T-cell (primary cell): ENCODE data around the gene MON1A. TPM values are rescaled to one million over a fixed set of nuclear protein-coding genes. Genes with fewer than 3 reads are reported as not detected.

Experiments
- ATAC-seq, 4 experiments: fragments of 200-7000 bp in 3 of 4; fragments of 150-1000 bp in 1 of 4; cut with Tn5 transposase; replicated peaks in 1 of 4; 1 replicate in 3 of 4; 2 replicates in 1 of 4; pipeline ENCODE4 v1.10.0; 2021; ENCODE audit warnings: moderate library complexity in 3 of 4, mild to moderate bottlenecking in 2 of 4, moderate number of reproducible peaks in 1 of 4
- CTCF ChIA-PET, 2 donors: fragments of 300-600 bp; sonication (Branson Sonifier 250); formaldehyde crosslinking; loops; one replicate each; lab custom pipeline; 2022; ENCODE audit warnings: antibody characterized with exemption in 2 of 2; lab: Charles Lee
- POLR2A ChIA-PET, 2 donors: fragments of 300-600 bp; sonication (Branson Sonifier 250); formaldehyde crosslinking; loops; one replicate each; lab custom pipeline; 2022; ENCODE audit warnings: antibody characterized with exemption in 2 of 2; lab: Charles Lee
- DNase-seq, 35 experiments: peaks; one replicate each; pipeline versions ENCODE4 v3.0.0 to v3.0.0-alpha.2; 2013 to 2023
- H3K27ac ChIP-seq: one replicate; pipeline ENCODE4 v1.5.1; 2013; ENCODE audit warnings: low read length
- H3K27me3 ChIP-seq, 2 experiments: replicated peaks in 1 of 2; 1 replicate in 1 of 2; 2 replicates in 1 of 2; pipeline versions ENCODE4 v1.6.1 to v1.7.0; 2013; ENCODE audit warnings: low read length in 1 of 2, mixed read lengths in 1 of 2; ENCODE audit not compliant: control insufficient read depth in 2 of 2, insufficient read depth in 2 of 2; ENCODE audit errors: extremely low read depth in 1 of 2
- H3K36me3 ChIP-seq, 2 donors: 1 replicate in 1 of 2; 2 replicates in 1 of 2; pipeline versions ENCODE4 v1.6.1 to v1.7.0; 2013; ENCODE audit warnings: low read length in 1 of 2; ENCODE audit not compliant: control insufficient read depth in 2 of 2, insufficient read depth in 1 of 2; ENCODE audit errors: extremely low read depth in 1 of 2
- H3K4me1 ChIP-seq, 2 experiments: 1 replicate in 1 of 2; 2 replicates in 1 of 2; pipeline versions ENCODE4 v1.6.1 to v1.7.0; 2013; ENCODE audit warnings: low read length in 2 of 2, mixed read lengths in 1 of 2; ENCODE audit not compliant: insufficient read depth in 2 of 2, control insufficient read depth in 1 of 2; ENCODE audit errors: extremely low read depth in 1 of 2
- H3K4me3 ChIP-seq, 2 donors: 1 replicate in 1 of 2; 2 replicates in 1 of 2; pipeline versions ENCODE4 v1.5.1 to v1.7.0; 2013; ENCODE audit warnings: mild to moderate bottlenecking in 2 of 2, low read length in 1 of 2, moderate library complexity in 1 of 2; ENCODE audit not compliant: control insufficient read depth in 1 of 2; ENCODE audit errors: extremely low read depth in 1 of 2
- H3K9me3 ChIP-seq: 2 replicates; pipeline ENCODE4 v1.7.0; 2013
- H3K27ac Mint-ChIP-seq, 2 donors: one replicate each; pipeline ENCODE4 v1.8.0; 2020 to 2021; ENCODE audit warnings: mild to moderate bottlenecking in 2 of 2, mixed read lengths in 2 of 2
- H3K27me3 Mint-ChIP-seq, 2 donors: one replicate each; pipeline ENCODE4 v1.8.0; 2021 to 2022; ENCODE audit warnings: mixed read lengths in 2 of 2
- H3K36me3 Mint-ChIP-seq: one replicate; pipeline ENCODE4 v1.8.0; 2021; ENCODE audit warnings: mixed read lengths
- H3K4me1 Mint-ChIP-seq, 3 donors: one replicate each; pipeline ENCODE4 v1.8.0; 2020 to 2022; ENCODE audit warnings: mixed read lengths in 3 of 3, mild to moderate bottlenecking in 1 of 3
- H3K4me3 Mint-ChIP-seq, 3 donors: one replicate each; pipeline ENCODE4 v1.8.0; 2020 to 2022; ENCODE audit warnings: mild to moderate bottlenecking in 3 of 3, mixed read lengths in 3 of 3, moderate library complexity in 3 of 3
- H3K9me3 Mint-ChIP-seq, 3 donors: one replicate each; pipeline ENCODE4 v1.8.0; 2020 to 2022; ENCODE audit warnings: mixed read lengths in 3 of 3
- WGBS: methylation state at CpG from one replicate; pipeline ENCODE4 v1.1.5; 2013; ENCODE audit warnings: missing lambda C conversion rate; ENCODE audit not compliant: insufficient coverage; 5-methylcytosine and 5-hydroxymethylcytosine counted together
- total RNA-seq, 35 experiments: library from RNA in 6 of 35; stranded (reverse) in 6 of 35; fragments of 120-200 nt in 1 of 35; gene quantifications; one replicate each; pipeline versions ENCODE4 v1.2.1 to v1.2.4 and lab custom pipeline; 2013 to 2026

Gene MON1A
- total RNA-seq, 5 donors from 2014 or later (not counting 1 experiment from before 2014, with no cell fraction given): 5.4 to 15.0 (median 11.7) TPM

DNA sequence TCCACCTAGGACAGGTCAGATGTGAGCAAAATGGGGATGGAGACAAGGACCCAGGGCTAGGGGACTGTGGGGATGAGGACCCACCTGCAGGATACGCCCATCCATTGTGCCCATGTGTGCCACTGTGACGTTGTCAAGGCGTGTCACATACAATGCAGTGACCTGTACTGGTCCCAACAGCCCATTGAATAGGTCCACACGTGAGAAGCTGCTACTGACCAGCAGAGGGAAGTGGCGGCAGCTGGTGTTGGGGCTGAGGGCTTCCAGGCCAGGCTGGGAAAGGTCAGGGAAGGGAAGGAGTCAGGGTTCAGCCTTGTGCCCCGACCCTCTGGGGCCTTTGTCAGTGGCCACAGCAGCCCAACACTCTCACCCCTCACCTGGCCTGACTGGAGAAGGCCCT lies 30.6 kb downstream of the MON1A start:
- H3K9me3 ChIP-seq: no peaks in the 10 kb centered on the region
- ChIA-PET CTCF (no interaction called here), POLR2A (no interaction called here)
- Mint-ChIP-seq H3K27ac (no peak overlapping the region), H3K4me3 (no peak overlapping the region), H3K9me3 (no peaks in the 10 kb centered on the region), H3K4me1 (peaks cover 3 to 9% (median 5%) of the 10 kb centered on the region in 3 donors), H3K27me3 (no peaks in the 10 kb centered on the region), H3K36me3 (no peaks in the 10 kb centered on the region)
- H3K36me3 ChIP-seq: no peaks in the 10 kb centered on the region
- DNase-seq (no peak), ATAC-seq (no peak)
- WGBS: 79% methylated on average over 3 of the region's 6 CpGs
- H3K27me3 ChIP-seq: no peaks in the 10 kb centered on the region
- no peak overlapping the region for H3K4me3 ChIP-seq
- no peak overlapping the region for H3K27ac ChIP-seq
- H3K4me1 ChIP-seq: peaks cover 2 to 9% of the 10 kb centered on the region in 2 experiments

- DNase-seq (no peak), ATAC-seq (no peak)
- Histone ChIP-seq H3K4me3 (no peak overlapping the region), H3K4me1 (no peaks in the 10 kb centered on the region), H3K27me3 (no peaks in the 10 kb centered on the region), H3K9me3 (no peaks in the 10 kb centered on the region), H3K36me3 (no peaks in the 10 kb centered on the region), H3K27ac (no peak overlapping the region)
- 94% methylated on average over 2 of the region's 5 CpGs for WGBS
- POLR2A ChIA-PET: interaction anchor here in 1 of 2 donors (0.5 kb wide), 1 partner anchor 18 kb away, joined by 6 read pairs; no protein-coding TSS in a partner anchor
- H3K4me3 Mint-ChIP-seq: no peak overlapping the region
- no peaks in the 10 kb centered on the region for H3K9me3 Mint-ChIP-seq
- peaks cover 0 to 3% (median 1%) of the 10 kb centered on the region in 3 donors for H3K4me1 Mint-ChIP-seq
- H3K27me3 Mint-ChIP-seq: no peaks in the 10 kb centered on the region
- CTCF ChIA-PET: no interaction called here
- H3K36me3 Mint-ChIP-seq: no peaks in the 10 kb centered on the region
- H3K27ac Mint-ChIP-seq: no peak overlapping the region
Observed at GRCh38 chr3:49896345-49896744, 33.3 kb downstream of the MON1A start.

- POLR2A ChIA-PET: interaction anchor here in 1 of 2 donors (0.5 kb wide), 1 partner anchor 18 kb away, joined by 6 read pairs; no protein-coding TSS in a partner anchor
- Histone ChIP-seq H3K9me3 (no peaks in the 10 kb centered on the region), H3K36me3 (no peaks in the 10 kb centered on the region), H3K4me3 (no peak overlapping the region), H3K27ac (no peak overlapping the region), H3K4me1 (no peaks in the 10 kb centered on the region), H3K27me3 (no peaks in the 10 kb centered on the region)
- Mint-ChIP-seq H3K9me3 (no peaks in the 10 kb centered on the region), H3K36me3 (no peaks in the 10 kb centered on the region), H3K4me1 (no peaks in the 10 kb centered on the region), H3K27me3 (no peaks in the 10 kb centered on the region), H3K27ac (no peak overlapping the region), H3K4me3 (no peak overlapping the region)
- DNase-seq (no peak), ATAC-seq (no peak)
- WGBS: 94% methylated on average over 8 of the region's 9 CpGs
- CTCF ChIA-PET: no interaction called here
Observed at GRCh38 chr3:49895791-49896190, 33.8 kb downstream of the MON1A start.

- Mint-ChIP-seq H3K27ac (no peak overlapping the region), H3K27me3 (no peaks in the 10 kb centered on the region), H3K9me3 (no peaks in the 10 kb centered on the region), H3K4me3 (no peak overlapping the region), H3K4me1 (no peaks in the 10 kb centered on the region), H3K36me3 (no peaks in the 10 kb centered on the region)
- H3K27me3 ChIP-seq: no peaks in the 10 kb centered on the region
- ATAC-seq: no peak
- 72% methylated on average over 3 of the region's 10 CpGs for WGBS
- DNase-seq: no peak
- H3K4me3 ChIP-seq: no peak overlapping the region
- ChIA-PET CTCF (interaction anchor here in 1 of 2 donors (0.5 kb wide), 1 partner anchor 629 kb away, joined by 4 read pairs; no protein-coding TSS in a partner anchor), POLR2A (no interaction called here)
- H3K9me3 ChIP-seq: no peaks in the 10 kb centered on the region
- H3K4me1 ChIP-seq: no peaks in the 10 kb centered on the region
- H3K36me3 ChIP-seq: no peaks in the 10 kb centered on the region
- H3K27ac ChIP-seq: no peak overlapping the region
Observed at GRCh38 chr3:49889296-49889695, 40.3 kb downstream of the MON1A start.

GRCh38 chr3:49886922-49887265 lies 42.7 kb downstream of the MON1A start:
- DNase-seq (no peak), ATAC-seq (no peak)
- POLR2A ChIA-PET: no interaction called here
- Mint-ChIP-seq H3K4me1 (no peaks in the 10 kb centered on the region), H3K27me3 (peaks cover under 1% of the 10 kb centered on the region in 2 donors), H3K36me3 (no peaks in the 10 kb centered on the region), H3K9me3 (no peaks in the 10 kb centered on the region), H3K4me3 (no peak overlapping the region), H3K27ac (no peak overlapping the region)
- CTCF ChIA-PET: interaction anchor here in 1 of 2 donors (0.5 kb wide), 1 partner anchor 320 kb away, joined by 4 read pairs; no protein-coding TSS in a partner anchor
- Histone ChIP-seq H3K4me3 (no peak overlapping the region), H3K9me3 (no peaks in the 10 kb centered on the region), H3K36me3 (no peaks in the 10 kb centered on the region), H3K27me3 (no peaks in the 10 kb centered on the region), H3K4me1 (no peaks in the 10 kb centered on the region), H3K27ac (no peak overlapping the region)

- no peaks in the 10 kb centered on the region for H3K36me3 Mint-ChIP-seq
- CTCF ChIA-PET: no interaction called here
- H3K27ac Mint-ChIP-seq: no peak overlapping the region
- Histone ChIP-seq H3K4me1 (no peaks in the 10 kb centered on the region), H3K36me3 (no peaks in the 10 kb centered on the region), H3K4me3 (no peak overlapping the region), H3K9me3 (no peaks in the 10 kb centered on the region), H3K27me3 (peaks cover 0 to 11% of the 10 kb centered on the region in 2 experiments), H3K27ac (no peak overlapping the region)
- 52% methylated on average over 2 of the region's 4 CpGs for WGBS
- H3K4me1 Mint-ChIP-seq: no peaks in the 10 kb centered on the region
- ATAC-seq: no peak
- POLR2A ChIA-PET: no interaction called here
- no peak for DNase-seq
- no peak overlapping the region for H3K4me3 Mint-ChIP-seq
- no peaks in the 10 kb centered on the region for H3K9me3 Mint-ChIP-seq
- H3K27me3 Mint-ChIP-seq: peaks cover 2 to 3% of the 10 kb centered on the region in 2 donors
Observed at GRCh38 chr3:49883998-49884397, 45.6 kb downstream of the MON1A start.

GRCh38 chr3:49882166-49882565 lies 47.4 kb downstream of the MON1A start:
- Mint-ChIP-seq H3K36me3 (no peaks in the 10 kb centered on the region), H3K4me1 (no peaks in the 10 kb centered on the region), H3K9me3 (no peaks in the 10 kb centered on the region), H3K4me3 (no peak overlapping the region), H3K27me3 (peaks cover 2 to 3% of the 10 kb centered on the region in 2 donors), H3K27ac (no peak overlapping the region)
- Histone ChIP-seq H3K27me3 (peaks cover 0 to 11% of the 10 kb centered on the region in 2 experiments), H3K36me3 (no peaks in the 10 kb centered on the region), H3K9me3 (no peaks in the 10 kb centered on the region), H3K4me1 (no peaks in the 10 kb centered on the region), H3K27ac (no peak overlapping the region), H3K4me3 (no peak overlapping the region)
- POLR2A ChIA-PET: interaction anchor here in 1 of 2 donors (0.5 kb wide), 1 partner anchor 1440 kb away, joined by 16 read pairs; no protein-coding TSS in a partner anchor
- WGBS: 68% methylated on average over 6 of the region's 6 CpGs
- CTCF ChIA-PET: no interaction called here
- no peak for DNase-seq
- no peak for ATAC-seq
